HG03196 (cell line): ENCODE data around the gene CUX1.
"Not testable (repeated sequence)": the region's sequence is repeated elsewhere in the genome, so short reads cannot be mapped to it uniquely, and the experiment has no call there.

Experiments used
- ATAC-seq: cut with Tn5 transposase; IDR thresholded peaks from one replicate; pipeline ENCODE4 v1.9.1; 2021; ENCODE audit not compliant: unreplicated experiment

CUX1 gene

DNA sequence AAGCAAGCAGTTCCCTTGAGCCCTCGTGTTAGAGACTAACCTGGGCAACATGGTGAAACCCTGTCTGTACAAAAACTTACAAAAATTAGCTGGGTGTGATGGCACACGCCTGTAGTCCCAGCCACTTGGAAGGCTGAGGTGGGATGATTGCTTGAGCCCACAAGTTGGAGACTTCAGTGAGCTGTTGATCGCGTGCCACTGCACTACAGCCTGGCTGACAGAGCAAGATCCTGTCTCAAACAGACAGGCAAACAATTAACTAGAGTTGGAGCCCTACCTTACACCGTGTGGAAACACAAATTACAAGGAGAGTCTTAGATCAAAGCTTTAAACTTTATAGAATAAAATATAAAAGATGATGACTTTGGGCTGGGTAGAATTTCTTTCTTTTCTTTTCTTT is 219.5 kb downstream of the CUX1 start:
- no peak for ATAC-seq

DNA sequence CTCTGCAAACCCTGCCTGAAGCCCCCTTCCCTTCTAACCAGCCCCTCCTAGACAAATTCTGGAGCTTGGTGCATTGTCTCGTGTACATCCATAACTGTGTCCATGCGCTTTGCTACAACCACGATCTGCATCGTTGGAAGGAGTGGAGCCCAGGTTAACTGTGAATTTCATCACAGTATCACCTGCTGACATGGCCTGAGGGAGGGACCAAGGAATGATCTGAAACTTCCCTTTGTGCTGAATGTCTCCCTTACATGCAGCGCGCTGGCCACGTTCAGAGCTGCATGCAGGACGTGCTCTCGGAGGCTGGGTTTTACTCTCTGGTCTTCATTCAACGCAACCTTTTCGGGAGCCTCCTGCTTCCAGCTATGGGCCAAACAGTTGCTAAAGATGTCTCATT is 222.3 kb downstream of the CUX1 start:
- ATAC-seq = no peak

DNA sequence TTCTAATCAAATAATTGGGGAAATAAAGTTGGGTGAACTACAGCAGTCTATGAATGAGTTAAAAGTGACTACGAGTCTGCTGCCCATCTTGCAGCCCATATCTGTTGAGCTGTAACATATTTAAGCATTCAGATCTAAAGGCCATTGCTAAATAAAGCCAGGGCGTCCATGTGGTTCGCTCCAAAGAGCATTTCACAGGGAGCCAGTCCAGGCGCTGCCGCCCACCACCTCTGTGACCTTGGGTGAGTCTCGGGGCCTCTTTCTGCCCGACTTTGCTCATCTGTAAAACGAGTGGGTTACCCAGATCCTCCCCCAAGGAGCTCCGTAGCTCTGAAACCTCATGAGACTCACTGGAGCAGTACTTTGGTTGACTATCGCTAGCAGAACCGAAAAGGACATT is 223.1 kb downstream of the CUX1 start:
- no peak for ATAC-seq

DNA sequence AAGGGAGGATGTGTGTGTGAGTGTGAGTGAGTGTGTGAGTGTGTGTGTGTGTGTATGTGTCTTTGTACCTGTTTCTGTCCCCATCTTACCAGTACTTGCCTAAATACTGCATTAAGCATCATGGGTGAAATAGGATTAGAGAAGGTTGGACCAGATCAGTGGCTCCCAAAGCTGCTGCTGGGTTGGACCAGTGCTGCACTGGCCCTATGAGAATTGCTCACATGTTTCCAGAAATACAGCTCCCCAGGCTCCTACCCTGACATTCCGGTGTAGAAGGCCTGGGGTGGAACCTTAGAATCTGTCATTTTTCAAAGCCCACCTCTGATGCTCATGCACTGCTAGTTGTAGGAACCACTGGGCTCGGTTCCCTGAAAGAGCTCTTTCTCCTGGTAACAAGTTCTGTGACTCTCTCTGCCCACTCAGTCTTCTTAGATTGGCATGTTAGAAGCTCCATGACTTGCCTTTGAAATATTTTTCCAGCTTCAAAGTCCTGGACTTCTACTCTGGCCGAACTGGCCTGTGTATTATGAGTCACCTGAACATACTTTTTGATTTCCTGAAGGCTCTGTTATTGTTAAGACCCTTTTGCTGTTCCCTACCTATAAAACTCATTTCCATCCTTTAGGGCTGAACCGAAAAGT is 224.7 kb downstream of the CUX1 start:
- ATAC-seq = no peak

DNA sequence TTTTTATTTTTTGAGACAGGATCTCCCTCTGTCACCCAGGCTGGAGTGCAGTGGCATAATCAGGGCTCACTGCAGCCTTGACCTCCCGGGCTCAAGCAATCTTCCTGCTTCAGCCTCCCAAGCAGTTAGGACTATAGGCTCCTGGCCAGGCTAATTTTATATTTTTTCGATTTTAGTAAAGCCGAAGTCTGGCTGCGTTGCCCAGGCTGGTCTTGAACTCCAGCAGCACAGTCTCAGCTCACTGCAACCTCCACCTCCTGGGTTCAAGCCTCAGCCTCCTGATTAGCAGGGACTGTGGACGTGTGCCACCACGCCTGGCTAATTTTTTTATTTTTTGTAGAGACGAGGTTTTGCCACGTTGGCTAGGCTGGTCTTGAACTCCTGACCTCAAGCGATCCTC is 225.4 kb downstream of the CUX1 start:
- ATAC-seq = not testable (repeated sequence)

DNA sequence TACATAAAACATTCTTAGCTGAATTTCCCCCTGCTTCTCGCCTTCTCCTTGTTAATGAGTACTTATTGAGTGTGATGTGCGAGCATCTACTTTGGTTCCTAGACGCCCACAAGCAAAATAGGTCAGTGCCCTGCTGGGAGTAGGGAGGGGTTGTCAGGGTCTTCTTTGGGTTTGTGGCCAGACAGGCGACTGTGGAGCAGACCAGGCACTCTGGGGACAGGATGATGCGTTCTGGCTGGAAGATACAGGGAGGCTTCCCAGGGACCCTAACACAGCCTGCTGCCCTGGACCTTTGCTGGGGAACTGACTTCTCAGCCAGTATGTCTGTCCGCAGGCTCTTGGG is 227.2 kb downstream of the CUX1 start:
- no peak for ATAC-seq

DNA sequence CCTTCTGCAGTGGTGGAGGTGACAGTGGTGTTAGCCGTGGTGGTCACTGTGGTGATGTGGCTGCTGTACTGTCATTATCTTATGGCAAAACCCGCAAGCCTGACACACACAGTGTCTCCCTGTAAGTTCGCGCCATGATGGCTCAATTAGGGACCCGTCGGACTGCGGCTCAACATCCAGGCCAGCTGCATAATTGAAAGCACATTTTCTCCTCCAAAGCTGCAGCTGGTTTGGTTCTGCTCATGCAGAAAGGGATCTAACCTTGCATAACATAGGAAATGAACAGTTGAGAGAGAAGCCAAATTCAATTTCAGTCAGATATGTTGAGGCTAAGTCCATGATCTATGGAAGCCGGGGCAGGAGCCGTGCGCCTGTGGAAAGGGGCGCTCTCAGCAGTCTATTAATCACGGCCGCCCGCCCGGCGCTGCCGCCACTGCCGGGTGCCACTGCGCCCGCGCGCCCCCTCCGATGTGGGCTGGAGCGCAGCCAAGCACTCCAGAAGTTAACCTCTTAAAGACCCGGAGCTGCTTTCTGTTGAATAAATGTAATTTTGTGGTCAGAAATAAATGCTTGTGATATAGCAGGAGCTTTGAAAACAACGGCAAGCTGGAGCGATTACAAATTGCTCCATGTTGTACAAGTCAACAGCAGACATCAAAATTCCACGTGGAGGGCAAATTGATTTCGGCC is 227.7 kb downstream of the CUX1 start:
- no peak for ATAC-seq

DNA sequence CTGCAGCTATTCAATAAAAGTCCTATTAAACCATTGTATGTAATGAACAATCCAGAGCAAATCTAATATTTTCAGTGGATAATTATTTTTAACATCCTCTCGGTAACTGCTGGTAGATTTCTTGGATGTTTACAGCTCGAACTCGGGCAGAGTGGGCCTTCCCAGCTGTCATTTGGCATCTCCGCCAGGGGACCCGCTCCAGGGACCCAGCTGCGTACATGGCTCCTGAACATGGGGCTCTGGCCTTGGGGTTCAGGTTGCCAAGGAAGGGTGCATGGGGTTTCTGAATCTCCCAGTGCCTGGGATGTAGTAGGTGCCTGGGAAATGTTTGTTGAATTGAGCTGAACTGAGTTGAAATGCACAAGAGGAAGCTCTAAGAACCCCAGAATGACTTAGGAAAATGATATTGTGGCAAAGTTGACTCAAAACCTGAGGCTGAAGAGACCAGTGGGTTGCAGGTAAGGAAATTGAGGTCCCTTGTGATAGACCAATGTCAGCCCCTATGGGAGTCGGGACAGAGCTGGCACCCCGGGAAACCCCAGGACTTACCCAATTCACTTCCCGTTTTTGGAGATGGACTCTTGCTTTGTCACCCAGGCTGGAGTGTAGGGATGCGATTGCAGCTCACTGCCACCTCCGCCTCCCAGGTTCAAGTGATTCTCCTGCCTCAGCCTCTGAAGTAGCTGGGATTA is 228.4 kb downstream of the CUX1 start:
- ATAC-seq = no peak

DNA sequence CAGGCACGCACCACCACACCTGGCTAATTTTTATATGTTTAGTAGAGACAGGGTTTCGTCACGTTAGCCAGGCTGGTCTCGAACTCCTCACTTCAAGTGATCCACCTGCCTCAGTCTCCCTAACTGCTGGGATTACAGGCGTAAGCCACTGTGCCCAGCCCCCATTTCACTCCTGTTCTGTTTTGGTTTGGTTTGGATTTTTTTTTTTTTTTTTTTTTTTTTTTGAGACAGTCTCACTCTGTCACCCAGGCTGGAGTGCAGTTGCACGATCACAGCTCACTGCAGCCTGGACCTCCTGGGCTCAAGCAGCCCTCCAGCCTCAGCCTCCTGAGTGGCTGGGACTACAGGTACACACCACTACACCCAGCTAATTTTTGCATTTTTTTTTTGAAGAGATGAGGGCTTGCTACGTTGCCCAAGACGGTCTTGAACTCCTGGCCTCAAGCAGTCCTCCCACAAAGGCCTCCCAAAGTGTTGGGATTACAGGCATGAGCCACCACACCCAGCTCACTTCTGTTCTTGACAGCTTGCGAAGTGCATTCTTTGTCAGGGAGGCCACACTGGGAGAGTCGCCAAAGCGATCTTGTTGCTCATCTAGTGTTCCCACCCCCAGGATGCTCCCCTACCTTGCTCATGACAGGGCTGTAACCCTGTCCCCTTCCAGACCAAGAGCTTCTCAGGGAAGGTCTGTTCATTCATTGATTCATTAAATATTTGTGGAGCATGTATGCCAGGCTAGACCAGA is 229.1 kb downstream of the CUX1 start:
- no peak for ATAC-seq

DNA sequence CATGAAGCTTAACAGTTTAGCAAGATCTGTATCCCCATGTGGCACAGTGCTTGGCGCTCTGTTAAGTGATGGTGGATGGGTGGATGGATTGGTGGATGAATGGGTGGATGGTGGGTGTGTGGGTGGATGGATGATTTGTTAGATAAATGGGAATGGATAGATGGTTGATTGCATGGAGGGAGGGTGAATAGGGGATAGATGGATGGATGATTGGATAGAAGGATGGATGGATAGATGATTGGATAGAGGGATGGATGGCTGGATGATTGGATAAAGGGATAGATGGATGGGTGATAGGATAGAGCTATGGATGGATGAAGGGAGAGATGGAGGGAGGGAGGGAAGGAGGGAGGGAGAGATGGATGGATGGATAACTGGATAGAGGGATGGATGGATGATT is 229.7 kb downstream of the CUX1 start:
- ATAC-seq = no peak

DNA sequence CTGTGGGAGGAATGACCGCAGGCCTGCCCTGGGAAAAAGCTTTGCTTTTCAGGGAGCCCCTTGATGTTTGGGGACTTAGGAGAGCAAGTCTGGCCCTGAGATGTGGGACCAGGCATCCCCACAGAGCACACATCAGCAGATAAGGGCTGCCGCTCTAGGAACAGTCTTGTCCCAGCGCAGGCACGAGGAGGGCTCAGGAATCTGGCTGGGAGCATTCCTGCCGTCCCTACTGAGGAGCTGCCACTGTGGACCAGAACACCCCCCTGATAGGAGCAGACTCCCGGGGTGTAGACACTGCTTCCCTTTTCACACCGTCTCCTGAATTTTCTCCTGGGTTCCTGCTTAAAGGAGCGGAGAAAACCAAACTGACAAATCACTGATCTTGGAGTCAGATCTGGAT is 232.3 kb downstream of the CUX1 start:
- no peak for ATAC-seq

DNA sequence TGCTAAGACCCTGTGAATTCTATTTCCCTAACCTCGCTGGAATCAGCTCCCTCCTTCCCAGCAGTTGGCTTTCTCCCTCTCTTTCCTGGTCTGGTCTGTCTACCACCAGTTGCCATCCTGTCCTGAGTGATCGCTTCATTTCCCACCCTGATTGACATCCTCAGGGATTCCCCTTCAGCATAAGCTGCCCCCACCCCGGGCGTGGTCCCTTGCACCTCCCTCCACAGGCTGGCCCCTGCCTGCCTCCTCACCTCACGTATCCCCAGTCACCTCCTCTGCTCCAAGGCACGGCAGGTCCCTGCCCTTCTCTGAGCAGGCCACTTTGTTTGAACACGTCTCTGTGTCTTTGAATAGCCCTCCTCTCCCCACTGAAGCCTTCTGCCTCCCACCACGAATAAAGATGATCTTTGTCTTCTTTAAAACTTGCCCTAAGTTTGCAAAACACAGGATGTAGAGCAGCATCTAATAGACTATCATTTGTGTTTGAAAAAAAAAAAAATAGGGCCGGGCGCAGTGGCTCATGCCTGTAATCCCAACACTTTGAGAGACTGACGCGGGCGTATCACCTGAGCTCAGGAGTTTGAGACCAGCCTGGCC is 233.5 kb downstream of the CUX1 start:
- no peak for ATAC-seq

DNA sequence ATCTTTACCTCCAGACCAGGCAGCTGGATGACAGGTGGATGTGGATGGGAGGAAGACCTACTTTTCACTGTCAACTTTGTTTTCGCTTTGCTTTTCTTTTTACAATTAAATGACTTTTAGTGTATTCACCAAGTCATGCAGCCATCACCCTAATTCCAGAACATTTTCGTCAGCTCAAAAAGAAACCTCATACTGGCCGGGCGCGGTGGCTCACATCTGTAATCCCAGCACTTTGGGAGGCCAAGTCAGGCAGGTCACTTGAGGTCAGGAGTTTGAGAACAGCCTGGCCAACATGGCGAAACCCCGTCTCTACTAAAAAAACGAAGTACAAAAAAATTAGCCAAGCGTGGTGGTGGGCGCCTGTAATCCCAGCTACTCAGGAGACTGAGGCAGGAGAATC is 234.3 kb downstream of the CUX1 start:
- ATAC-seq = not testable (repeated sequence)

DNA sequence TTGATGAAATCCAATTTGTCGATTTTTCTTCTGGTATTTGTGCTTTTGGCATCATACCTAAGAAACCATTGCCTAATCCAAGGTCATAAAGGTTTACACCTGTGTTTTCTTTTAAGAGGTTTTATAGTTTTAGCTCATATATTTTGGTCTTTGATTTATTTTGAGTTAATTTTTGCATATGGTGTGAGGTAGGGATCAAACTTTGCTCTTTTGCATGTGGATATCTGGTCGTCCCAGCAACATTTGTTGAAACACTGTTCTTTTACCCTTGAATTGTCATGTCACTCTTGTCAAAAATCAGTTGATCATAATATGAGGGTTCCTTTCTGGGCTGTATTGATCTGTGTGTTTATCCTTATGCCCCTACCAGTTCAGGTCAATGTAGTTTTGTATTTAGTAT is 236.7 kb downstream of the CUX1 start:
- no peak for ATAC-seq

DNA sequence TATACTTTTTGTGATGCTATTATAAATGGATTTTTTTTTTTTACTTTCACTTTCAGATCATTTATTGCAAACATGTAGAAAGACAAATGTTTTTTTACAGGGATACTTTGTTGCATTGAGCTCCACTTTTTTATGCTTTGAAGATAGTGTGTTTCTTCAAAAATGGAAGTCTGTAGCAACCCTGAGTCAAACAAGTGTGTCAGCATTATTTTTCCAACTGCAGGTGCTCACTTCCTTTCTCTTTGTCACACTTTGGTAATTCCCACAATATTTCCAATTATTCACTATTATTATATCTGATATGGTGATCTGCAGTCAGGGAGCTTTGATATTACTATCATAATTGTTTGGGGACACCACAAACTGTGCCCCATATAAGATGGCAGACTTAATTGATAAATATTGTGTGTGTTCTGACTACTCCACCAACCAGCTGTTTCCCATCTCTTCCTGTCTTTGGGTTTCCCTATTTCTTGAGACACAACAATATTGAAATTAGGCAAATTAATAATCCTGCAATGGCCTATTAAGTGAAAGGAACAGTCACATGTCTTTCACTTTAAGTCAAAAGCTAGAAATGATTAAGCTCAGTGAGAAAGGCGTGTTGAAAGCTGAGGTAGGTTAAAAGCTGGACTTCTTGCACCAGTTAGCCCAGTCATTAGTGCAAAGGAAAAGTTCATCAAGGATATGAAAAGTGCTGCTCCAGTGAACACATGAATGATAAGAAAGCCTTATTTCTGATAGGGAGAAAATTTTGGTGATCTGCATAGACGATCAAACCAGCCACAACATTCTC is 238.0 kb downstream of the CUX1 start:
- no peak for ATAC-seq

DNA sequence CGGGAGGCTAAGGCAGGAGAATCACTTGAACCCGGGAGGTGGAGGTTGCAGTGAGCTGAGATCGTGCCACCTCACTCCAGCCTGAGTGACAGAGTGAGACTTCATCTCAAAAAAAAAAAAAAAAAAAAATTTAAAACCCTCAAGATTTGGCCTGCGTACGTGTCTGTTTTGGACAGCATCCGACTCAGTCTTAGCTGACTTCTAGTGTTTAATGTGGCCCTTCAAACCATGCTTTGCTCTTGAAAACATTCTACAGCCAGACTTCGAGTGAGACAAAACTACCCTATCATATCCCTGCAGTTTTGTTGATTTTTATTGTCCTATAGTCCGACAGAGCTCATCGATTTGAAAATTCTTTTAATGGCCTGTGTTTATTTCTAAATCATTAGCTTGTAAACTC is 242.1 kb downstream of the CUX1 start:
- no peak for ATAC-seq

DNA sequence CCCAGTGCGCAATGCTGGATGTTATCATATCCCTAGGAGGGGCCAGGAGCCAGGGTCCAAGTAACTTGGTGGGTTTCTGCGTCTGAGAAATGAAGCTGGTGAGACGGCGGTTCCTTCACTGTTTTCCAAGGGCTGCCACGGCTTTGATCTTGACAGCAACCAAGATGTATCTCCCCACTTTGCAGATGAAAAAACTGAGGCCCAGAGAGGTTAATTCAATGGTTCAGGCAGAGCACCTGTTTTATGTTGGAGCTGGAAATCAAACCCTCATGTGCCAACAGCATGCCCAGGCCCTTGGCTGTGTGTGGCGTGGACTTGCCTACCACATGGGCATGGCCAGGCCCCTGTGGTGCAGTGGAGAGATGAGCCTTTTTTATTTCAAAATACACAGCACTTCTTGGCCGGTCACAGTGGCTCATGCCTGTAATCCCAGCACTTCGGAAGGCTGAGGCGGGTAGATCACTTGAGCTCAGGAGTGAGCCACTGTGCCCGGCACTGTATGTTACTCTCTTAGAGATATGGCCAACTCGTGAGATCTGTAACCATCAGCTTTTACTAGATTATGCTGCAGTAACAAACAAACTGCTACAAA is 244.0 kb downstream of the CUX1 start:
- ATAC-seq = no peak

DNA sequence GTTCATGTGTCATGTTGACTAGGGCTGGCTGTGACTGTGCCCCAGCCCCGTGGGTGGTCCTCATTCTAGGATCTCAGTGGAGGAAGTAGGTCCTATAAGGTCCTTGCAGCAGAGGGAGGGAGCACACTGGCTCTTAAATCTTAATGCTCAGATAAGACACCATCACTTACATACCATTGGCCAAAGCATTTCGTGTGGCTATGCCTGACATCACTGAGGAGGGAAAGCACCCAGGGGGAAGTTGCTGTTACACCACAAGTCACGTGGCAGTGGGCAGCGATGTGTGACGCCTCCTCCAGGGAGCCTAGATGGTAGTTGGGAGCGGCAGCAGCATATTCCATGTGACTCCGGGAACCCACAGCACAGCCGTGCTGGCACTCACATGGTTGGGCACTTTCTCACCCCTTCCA is 244.6 kb downstream of the CUX1 start:
- no peak for ATAC-seq

DNA sequence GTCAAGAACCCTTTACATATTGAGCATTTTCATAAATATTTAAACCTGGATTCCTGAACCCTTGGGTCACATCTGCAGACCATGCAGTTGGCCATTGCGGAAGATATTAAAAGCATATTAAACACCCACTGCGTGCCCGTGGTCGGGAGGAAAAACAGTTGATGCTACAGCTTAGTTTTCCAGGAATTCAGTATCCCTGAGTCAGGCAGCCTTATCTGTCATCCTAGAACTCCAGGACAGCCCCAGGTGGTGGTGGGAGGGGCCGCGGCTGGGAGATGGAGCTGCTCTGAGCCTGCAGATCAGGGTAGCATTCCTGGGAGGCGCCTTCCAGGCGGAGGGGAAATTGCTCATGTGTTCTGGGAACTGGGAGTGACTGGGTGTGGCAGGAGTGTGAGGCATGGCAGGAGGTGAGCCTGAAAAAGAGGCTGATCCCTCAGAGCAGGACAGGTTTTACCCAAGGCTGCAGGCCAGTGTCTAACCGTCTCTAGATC is 246.3 kb downstream of the CUX1 start:
- no peak for ATAC-seq

DNA sequence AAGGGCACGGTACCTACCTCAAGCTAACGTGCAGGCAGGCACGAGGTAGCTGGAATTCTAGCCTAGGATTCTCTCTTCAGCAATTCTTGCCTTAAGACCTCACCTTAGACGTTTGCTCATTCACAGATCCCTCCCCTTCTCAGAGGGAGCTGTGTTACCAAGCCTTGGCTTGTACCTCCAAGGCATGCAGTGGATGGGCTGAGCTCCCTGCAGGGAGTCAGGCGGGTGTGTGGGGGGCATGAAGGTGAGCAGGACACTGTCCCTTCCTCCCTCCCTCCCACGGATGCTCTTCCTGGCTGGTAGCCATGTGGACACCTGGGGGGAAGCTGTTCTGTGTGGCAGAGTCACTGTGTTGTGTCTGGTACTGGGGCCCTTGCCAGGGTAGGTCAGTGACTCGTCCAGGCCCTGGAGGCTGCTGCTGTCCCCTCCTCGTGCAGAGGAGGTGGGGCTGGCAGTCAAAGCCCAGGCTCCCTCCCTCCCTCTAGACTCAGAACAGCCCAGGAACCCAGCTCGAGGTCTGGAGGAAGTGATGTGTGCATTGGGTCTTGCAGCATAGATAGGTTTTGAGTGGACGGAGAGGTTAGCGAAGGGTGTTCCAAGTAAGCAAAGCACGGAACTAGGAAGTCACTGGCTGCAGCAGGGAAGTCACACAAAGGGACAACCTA is 247.1 kb downstream of the CUX1 start:
- ATAC-seq = no peak
